Measurements from ENCODE around the gene GPR35.

Gene GPR35, protein sequence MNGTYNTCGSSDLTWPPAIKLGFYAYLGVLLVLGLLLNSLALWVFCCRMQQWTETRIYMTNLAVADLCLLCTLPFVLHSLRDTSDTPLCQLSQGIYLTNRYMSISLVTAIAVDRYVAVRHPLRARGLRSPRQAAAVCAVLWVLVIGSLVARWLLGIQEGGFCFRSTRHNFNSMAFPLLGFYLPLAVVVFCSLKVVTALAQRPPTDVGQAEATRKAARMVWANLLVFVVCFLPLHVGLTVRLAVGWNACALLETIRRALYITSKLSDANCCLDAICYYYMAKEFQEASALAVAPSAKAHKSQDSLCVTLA

GRCh38 chr2:240624950-240625621, at the start of gene GPR35:
Gene GPR35 (plus strand): TSS chr2:240625480. CDS start chr2:240629953, 4,473 bp downstream.
- peak; percentile 54 to 81 (median 73) for DNase-seq (ENCODE audit: low read depth in 3 of 3)

DNA sequence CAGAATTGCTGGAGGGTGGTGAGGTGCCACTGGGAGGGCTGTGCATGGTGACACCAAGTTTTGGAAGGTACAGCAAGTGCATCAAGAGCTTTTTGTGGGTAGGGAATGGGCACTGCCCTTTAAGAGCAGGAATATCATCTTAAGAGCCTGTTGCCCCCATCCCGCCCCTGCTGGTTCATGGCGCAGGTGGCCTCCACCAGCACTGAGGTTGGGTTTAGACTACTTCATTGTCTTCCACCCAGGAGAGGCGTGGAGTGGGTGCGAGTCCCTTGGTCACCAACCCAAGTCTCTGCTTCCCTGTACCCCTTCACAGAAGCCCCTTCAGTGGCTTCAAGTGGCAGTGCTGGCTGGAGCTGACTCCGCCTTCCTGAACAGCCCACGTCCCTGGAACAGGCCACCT, 49.2 kb upstream of the GPR35 start:
- DNase-seq (ENCODE audit: low read depth in 3 of 3): no peak

DNA sequence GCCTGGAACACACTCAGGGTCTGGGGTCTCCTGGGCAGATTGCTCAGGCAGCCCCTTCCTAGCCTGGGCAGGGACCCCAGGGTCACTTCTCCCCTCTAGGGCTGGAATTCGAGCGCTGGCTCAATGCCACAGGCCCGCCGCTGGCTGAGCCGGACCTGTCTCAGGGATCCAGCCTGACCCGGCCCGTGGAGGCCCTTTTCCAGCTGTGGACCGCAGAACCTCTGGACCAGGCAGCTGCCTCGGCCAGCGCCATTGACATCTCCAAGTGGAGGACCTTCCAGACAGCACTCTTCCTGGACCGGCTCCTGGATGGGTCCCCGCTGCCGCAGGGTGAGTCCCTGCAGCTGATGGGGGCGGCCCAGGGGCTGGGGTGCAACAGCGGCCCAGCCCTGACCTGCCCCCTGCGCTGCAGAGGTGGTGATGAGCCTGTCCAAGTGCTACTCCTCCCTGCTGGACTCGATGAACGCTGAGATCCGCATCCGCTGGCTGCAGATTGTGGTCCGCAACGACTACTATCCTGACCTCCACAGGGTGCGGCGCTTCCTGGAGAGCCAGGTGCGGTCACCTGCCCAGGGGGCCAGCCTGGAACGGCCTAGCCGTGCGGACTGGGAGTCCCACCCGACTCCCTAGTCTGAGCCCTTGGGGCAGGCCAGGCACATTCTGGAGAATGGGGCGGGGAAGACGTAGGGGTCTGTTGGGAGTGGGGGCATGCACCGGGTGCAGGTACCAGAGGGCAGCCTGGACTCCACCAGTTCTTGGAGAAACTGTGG, 48.7 kb upstream of the GPR35 start:
- DNase-seq (ENCODE audit: low read depth in 3 of 3): no peak

- no peak for DNase-seq (ENCODE audit: low read depth in 3 of 3)
Observed at GRCh38 chr2:240577281-240578109, 47.8 kb upstream of the GPR35 start.

DNA sequence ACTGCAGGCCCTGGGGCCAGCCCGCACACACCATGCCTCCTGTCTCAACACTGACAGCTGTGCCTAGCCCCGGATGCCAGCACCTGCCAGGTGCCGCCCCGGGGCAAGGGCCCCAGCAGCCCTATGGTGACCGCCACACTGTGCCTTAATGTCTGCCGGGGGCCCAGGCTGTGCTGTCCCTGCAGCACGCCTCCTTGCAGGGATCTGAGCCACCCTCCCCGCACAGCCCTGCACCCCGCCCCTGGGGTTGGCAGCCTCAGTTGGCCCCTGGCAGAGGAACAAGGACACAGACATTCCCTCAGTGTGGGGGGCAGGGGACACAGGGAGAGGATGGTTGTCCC, 47.2 kb upstream of the GPR35 start:
- no peak for DNase-seq (ENCODE audit: low read depth in 3 of 3)

GRCh38 chr2:240578488-240578887, 46.8 kb upstream of the GPR35 start:
- DNase-seq (ENCODE audit: low read depth in 3 of 3): no peak

DNA sequence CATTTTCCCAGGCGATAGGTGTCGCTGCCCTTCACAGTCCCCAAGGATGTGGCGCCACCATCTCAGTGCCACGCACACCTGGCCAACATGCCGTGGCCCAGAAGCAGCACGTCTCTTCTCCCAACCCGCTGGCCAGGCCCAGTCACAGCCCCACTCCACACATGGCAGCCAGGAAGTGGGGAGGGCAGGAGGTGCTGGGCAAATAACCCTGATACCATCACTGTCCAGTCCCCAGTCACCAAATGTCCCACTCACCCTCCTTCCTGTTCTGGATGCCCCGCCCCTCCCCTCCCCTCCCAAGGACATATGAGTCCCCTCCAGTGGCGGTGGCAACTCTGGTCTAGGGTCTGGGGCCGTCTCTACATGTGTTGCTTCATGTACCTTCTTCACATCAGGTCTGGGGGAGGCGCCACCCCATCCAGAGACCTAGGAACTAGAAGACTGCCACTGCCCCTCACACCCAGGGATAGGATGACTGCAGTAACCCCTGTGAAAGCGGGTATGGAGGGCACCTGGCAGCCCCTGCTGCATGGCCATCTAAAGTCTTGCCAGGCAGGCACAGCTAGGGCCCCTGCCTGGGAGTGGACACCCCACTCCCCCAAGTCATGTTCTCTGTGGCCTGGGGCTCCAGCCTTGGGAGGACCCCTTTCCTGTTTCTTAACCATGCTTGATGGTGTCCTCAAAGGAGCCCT, 46.1 kb upstream of the GPR35 start:
- DNase-seq (ENCODE audit: low read depth in 3 of 3): no peak

DNA sequence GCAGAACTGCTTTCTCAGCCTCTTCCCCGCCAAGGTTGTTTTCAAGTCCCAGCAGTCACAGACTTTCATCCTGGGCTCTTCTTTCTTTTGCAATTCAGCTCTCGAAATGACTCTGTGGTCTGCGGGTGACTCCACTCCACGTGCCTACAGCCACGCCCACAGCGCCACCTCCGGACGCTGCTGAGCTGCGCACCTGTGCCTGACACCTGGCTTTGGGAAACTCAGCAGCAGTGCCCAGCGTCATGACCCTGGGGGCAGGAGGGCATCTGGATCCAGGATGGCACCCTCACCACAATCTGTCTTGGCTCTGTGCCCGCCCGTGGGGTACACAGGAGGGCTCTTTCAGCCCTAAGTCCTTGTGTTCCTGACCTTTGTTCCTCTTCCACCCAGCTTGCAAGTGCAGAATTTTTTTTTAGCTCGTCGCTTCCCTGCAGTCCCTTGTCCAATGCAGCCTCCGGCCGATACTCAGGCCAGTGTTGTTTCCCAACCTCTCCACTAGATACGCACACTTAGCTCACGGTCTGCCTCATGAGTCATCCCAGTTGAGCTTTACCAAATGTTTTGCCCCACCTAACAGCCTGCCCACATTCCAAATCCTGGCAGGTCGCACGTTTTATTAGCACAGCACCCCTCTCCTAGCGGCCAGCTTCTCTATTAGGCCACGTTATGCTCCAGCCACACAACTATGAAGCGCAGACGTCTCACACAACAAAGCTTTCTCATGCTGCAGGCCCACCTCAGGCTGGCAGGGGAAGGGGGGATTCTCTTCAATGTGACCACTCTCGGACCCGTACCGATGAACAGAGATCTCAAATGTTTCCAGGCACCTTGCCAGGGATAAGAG, 45.3 kb upstream of the GPR35 start:
- DNase-seq (ENCODE audit: low read depth in 3 of 3): peak in 2 of 3 donors; percentile 55 to 64

DNA sequence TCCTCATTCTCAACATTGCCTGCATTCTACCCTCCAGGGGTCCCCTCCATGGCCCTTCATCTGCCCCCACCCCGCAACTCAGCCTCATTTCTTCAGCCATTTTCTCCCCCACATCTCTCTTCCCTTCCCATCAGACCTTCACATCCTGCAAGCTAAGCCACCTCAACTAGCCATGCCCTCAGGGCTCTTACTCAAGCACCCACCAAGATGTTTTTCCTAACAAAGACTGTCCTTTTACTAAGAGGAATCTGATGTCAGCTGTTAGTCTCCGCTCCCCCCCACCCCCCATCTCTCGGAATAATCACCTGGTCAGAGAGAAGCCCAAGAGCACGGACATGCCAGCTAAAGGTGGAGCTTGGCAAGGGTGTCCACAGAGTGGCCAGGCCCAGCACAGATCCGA, 43.5 kb upstream of the GPR35 start:
- DNase-seq (ENCODE audit: low read depth in 3 of 3): no peak

DNA sequence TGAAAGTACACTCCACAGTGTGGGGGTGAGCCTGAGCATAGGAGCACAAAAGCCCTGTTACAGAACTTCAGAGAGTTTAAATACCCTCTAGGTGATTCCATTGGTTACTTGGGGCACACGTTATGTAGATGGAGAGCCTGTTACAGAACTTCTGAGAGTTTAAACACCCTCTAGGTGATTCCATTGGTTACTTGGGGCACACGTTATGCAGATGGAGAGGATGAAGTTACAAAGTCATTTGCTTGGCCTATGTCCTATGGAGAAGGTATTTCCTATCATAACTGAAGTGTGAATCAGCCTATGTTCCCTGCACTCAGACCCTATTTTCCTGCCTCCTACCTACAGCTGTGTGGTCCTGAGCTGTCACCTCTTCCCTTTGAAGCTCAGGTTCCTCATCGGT, 42.5 kb upstream of the GPR35 start:
- DNase-seq (ENCODE audit: low read depth in 3 of 3): no peak

GRCh38 chr2:240583774-240584173, 41.5 kb upstream of the GPR35 start:
- no peak for DNase-seq (ENCODE audit: low read depth in 3 of 3)

DNA sequence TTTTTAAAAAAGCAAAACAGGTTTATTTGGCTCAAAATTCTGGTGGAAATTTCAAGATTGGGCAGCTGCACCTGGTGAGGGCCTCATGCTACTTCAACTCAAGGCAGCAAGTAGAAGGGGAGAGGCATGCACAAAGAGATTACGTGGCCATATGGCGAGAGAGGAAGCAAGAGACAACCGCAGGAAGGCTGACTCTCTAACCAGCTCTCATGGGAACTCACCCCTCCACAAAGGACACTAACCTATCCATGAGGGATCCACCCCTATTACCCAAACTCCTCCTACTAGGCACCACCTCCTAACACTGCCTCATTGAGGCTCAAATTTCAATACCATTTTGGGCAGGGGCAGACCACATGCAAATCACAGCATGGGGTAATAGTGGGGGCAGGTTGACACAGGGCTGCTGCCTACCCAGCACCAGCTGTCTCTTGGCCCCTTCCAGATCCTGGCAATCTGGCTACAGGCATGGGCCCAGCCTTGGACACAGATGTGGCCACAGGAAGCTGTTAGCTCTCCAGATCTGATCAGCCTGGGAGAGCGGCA, 40.7 kb upstream of the GPR35 start:
- no peak for DNase-seq (ENCODE audit: low read depth in 3 of 3)

DNA sequence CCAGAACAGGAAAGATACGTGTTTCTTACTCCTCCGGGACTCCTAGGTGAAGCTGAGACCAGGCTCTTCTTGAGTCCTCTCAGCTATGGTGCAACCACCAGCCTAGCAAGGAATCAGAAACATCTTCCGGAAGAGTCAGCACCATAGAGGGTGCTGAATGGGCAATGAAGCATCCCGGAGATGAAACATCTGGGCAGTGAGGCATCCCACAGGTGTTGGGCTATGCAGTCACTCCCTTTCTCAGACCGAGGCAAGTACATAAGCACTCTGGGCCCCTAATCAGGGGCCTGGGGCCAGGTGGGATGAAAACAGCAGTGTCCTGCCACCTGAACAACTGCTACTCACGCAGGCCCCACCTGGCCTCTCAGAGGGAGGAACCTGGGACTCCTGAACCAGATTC, 40.2 kb upstream of the GPR35 start:
- DNase-seq (ENCODE audit: low read depth in 3 of 3): no peak

DNA sequence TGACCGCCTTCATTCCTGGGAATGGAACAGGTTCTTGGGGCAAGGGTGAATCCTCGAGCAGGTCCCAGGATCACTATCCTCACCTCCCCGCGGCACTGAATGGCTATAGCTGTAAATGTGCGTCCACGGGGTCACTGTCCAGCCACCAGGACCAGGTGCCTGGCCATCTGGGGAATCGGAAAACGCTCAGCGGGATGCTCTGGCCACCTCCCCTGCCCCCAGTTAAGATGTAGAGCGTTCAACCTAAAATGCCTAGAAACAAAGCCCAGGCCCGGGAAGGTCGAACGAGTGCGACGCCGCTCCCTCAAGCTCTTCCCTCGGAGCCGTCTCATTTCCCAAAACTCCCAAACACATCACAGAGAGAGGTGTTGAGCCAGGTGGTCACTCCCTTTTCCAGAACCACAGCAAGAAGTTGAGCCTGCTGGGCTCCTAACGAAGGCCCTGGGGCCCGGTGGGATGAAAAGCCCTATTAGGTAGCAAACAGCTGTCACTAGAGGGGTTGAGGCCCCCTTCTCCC, 39.5 kb upstream of the GPR35 start:
- no peak for DNase-seq (ENCODE audit: low read depth in 3 of 3)

GRCh38 chr2:240586198-240586918, 38.9 kb upstream of the GPR35 start, which contains the start of gene CAPN10:
Gene CAPN10 (plus strand): TSS chr2:240586734. CDS start chr2:240586912, 178 bp downstream.
- peak; percentile 93 to 97 (median 93) for DNase-seq (ENCODE audit: low read depth in 3 of 3)

DNA sequence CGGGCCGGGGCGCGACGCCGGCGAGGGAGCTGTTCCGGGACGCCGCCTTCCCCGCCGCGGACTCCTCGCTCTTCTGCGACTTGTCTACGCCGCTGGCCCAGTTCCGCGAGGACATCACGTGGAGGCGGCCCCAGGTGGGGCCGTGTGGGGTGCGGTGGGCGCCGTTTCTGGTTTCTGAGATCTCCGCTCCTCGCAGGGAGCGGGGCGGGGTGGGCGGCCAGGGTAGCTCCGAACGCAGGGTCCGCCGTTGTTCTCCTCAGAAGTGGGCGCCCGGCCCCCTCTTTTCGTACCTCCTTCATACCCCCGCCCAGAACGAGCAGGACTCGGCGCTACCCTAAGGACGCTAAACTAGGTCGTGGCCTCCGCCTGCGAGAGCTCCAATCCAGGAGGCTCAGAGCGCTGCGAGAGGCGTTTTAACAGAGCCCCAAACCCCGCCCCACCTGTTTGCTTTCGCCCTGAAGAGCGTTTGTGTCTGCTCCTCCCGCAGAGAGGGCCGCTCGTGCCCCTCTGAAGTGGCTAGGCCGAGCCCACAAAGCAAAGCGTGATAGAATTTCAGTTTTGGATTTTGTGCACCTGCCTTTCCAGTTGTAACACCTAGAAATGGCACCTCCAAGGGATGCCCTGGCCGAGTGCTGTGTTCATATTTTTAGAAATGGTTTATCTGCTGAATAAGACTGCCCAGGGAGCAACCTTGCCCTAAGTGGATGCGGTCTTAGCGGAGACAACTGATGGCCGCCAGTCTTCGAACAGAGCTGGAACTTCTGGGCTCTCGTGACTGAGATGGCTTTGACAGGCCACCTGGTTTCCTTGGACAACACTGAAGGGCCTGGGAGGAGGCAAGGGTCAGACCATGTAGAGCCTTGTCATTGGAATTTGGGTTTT, 38.1 kb upstream of the GPR35 start:
- DNase-seq (ENCODE audit: low read depth in 3 of 3): peak in 1 of 3 donors; percentile 52

DNA sequence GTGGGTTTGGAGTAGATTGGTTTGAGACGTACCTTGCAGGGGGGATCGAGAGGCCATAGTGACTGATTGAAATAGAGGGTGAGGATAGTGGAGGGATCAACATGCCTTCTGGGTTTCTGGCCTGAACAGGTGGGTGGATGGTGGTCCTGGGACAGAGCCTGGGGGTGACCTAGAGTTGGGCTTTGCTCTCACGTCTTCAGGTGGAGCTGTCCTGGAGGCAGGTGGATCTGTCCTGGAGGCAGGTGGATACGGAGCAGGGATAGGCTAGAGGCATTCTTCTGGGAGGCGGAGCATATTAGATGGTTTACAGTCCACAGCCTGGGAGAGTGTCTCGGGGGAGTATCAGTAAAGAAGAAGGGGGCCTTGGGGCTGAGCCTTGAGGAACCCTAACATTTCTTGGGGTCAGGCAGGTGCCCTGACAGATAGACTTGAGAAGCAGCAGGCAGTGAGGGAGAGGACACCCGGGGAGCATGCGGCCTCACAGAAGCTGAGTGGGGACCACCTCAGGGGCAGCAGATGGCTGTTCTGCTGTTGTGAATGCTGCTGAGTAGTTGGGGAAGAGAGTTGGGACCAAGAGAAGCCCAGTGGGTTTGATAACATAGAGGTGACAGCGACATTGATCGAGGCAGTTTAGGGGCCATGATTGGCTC, 37.1 kb upstream of the GPR35 start:
- no peak for DNase-seq (ENCODE audit: low read depth in 3 of 3)

GRCh38 chr2:240588669-240589068, 36.6 kb upstream of the GPR35 start:
- no peak for DNase-seq (ENCODE audit: low read depth in 3 of 3)

All from stimulated activated CD4-positive, alpha-beta T cell treated with anti-CD3 and anti-CD28 coated beads, TNF-alpha, amount 100 ng/mL, for 48 hours (primary cell).